ENCODE data around the gene RTL10. TPM values are rescaled to one million over a fixed set of nuclear protein-coding genes. Genes with fewer than 3 reads are reported as not detected.

The RTL10 gene
- total RNA-seq, 1 experiment from 2014 or later = 21.5 TPM

DNA sequence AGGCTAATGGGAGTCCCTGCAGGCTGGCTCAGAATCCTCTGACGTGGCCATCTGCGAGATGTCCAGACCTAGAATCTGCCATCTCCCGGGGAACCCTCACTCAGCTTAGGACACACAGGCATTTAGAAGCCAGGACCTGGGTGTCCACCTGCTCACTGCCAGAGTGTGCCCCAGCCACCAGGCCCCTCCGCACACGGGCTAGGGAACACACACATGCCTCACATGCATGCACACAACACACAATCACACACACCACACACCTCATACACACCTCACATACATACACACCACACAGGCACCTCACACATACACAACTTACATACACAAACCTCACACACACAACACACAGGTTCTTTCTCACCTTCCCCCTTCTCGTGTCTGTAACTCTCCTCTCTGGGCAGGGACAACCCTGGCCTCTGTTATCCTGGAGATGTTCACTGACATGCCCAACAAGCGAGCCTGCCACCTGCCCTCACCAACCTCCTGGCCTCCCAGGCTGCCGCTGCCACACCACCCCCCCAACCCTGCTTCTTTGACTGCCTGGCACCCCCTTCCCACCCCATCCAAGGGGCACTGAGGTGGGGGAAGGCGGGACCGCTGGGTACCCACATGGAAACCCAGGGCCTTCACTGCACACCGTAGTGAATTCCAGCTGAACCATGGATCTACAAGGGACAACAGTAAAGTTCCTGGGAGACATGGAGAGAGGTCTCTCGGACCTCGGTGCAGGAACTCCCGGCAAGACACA lies 38.1 kb downstream of the RTL10 start:
- no peak for TF ChIP-seq ESRRA (CRISPR knock-in tag; IDR thresholded peaks at IDR 0.05; ENCODE audit: borderline replicate concordance)
- TF ChIP-seq, protein P1, sequence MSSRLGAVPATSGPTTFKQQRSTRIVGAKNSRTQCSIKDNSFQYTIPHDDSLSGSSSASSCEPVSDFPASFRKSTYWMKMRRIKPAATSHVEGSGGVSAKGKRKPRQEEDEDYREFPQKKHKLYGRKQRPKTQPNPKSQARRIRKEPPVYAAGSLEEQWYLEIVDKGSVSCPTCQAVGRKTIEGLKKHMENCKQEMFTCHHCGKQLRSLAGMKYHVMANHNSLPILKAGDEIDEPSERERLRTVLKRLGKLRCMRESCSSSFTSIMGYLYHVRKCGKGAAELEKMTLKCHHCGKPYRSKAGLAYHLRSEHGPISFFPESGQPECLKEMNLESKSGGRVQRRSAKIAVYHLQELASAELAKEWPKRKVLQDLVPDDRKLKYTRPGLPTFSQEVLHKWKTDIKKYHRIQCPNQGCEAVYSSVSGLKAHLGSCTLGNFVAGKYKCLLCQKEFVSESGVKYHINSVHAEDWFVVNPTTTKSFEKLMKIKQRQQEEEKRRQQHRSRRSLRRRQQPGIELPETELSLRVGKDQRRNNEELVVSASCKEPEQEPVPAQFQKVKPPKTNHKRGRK (CRISPR knock-in tag; IDR thresholded peaks at IDR 0.05; ENCODE audit: borderline replicate concordance) = no peak
- TF ChIP-seq, protein P2, sequence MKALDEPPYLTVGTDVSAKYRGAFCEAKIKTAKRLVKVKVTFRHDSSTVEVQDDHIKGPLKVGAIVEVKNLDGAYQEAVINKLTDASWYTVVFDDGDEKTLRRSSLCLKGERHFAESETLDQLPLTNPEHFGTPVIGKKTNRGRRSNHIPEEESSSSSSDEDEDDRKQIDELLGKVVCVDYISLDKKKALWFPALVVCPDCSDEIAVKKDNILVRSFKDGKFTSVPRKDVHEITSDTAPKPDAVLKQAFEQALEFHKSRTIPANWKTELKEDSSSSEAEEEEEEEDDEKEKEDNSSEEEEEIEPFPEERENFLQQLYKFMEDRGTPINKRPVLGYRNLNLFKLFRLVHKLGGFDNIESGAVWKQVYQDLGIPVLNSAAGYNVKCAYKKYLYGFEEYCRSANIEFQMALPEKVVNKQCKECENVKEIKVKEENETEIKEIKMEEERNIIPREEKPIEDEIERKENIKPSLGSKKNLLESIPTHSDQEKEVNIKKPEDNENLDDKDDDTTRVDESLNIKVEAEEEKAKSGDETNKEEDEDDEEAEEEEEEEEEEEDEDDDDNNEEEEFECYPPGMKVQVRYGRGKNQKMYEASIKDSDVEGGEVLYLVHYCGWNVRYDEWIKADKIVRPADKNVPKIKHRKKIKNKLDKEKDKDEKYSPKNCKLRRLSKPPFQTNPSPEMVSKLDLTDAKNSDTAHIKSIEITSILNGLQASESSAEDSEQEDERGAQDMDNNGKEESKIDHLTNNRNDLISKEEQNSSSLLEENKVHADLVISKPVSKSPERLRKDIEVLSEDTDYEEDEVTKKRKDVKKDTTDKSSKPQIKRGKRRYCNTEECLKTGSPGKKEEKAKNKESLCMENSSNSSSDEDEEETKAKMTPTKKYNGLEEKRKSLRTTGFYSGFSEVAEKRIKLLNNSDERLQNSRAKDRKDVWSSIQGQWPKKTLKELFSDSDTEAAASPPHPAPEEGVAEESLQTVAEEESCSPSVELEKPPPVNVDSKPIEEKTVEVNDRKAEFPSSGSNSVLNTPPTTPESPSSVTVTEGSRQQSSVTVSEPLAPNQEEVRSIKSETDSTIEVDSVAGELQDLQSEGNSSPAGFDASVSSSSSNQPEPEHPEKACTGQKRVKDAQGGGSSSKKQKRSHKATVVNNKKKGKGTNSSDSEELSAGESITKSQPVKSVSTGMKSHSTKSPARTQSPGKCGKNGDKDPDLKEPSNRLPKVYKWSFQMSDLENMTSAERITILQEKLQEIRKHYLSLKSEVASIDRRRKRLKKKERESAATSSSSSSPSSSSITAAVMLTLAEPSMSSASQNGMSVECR (CRISPR knock-in tag; IDR thresholded peaks at IDR 0.05; ENCODE audit: borderline replicate concordance) = no peak
- no peak for TF ChIP-seq NR2C2 (CRISPR knock-in tag; IDR thresholded peaks at IDR 0.05)
- TF ChIP-seq CREB1 (CRISPR knock-in tag; IDR thresholded peaks at IDR 0.05) = no peak
- no peak for DNase-seq (ENCODE audit: low spot score)
- H3K27ac Mint-ChIP-seq = peak overlapping the region; percentile 81
- H3K27me3 Mint-ChIP-seq (ENCODE audit: low read depth) = no peaks in the 10 kb centered on the region; the same call in 1 of the 2 replicates
- ATAC-seq = no peak
- no peak overlapping the region for H3K4me3 Mint-ChIP-seq
- ChIA-PET POLR2A (no interaction called here), CTCF (no interaction called here)
- H3K4me1 Mint-ChIP-seq = no peaks in the 10 kb centered on the region
- no peaks in the 10 kb centered on the region for H3K9me3 Mint-ChIP-seq
- no peaks in the 10 kb centered on the region for H3K36me3 Mint-ChIP-seq

DNA sequence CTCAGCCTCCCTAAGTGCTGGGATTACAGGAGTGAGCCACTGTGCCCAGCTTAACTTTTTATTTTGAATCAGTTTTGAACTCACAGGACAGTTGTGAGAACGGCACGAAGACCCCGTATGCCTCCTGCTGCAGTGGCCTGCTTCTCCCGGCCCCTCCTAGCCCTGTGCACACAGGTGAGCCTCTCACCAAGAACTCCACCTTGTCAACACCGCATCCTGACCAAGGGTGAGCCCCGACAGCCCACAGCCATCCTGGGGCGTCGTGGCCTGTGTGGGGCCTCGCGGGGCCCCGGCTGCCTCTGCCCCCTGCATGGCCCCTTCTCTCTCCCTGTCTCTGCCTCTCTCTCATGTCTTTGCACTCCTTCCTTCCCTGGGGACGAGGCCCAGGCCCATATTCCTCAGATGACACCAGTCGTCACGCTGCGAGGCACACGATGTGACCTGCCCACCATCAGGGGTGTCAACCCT lies 38.8 kb downstream of the RTL10 start:
- Mint-ChIP-seq H3K27me3 (ENCODE audit: low read depth) (no peaks in the 10 kb centered on the region; the same call in 1 of the 2 replicates), H3K36me3 (no peaks in the 10 kb centered on the region), H3K27ac (peak overlapping the region; percentile 95; the same call in 1 of the 2 replicates), H3K9me3 (no peaks in the 10 kb centered on the region), H3K4me1 (no peaks in the 10 kb centered on the region), H3K4me3 (no peak overlapping the region)
- ChIA-PET POLR2A (no interaction called here), CTCF (no interaction called here)
- no peak for ATAC-seq
- TF ChIP-seq ZNF219 (CRISPR knock-in tag; IDR thresholded peaks at IDR 0.05; ENCODE audit: borderline replicate concordance) (no peak), SMAD4 (CRISPR knock-in tag; IDR thresholded peaks at IDR 0.05) (no peak), NFYB (CRISPR knock-in tag; conservative IDR thresholded peaks at IDR 0.05; ENCODE audit: low read depth) (no peak), SP1 (CRISPR knock-in tag; conservative IDR thresholded peaks at IDR 0.05) (no peak), CBFB (CRISPR knock-in tag; IDR thresholded peaks at IDR 0.05; ENCODE audit: low read depth) (no peak), ZNF263 (CRISPR knock-in tag; IDR thresholded peaks at IDR 0.05; ENCODE audit: low read depth) (no peak)
- TF ChIP-seq, protein P3, sequence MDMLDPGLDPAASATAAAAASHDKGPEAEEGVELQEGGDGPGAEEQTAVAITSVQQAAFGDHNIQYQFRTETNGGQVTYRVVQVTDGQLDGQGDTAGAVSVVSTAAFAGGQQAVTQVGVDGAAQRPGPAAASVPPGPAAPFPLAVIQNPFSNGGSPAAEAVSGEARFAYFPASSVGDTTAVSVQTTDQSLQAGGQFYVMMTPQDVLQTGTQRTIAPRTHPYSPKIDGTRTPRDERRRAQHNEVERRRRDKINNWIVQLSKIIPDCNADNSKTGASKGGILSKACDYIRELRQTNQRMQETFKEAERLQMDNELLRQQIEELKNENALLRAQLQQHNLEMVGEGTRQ (CRISPR knock-in tag; IDR thresholded peaks at IDR 0.05) = no peak
- no peak for DNase-seq (ENCODE audit: low spot score)

DNA sequence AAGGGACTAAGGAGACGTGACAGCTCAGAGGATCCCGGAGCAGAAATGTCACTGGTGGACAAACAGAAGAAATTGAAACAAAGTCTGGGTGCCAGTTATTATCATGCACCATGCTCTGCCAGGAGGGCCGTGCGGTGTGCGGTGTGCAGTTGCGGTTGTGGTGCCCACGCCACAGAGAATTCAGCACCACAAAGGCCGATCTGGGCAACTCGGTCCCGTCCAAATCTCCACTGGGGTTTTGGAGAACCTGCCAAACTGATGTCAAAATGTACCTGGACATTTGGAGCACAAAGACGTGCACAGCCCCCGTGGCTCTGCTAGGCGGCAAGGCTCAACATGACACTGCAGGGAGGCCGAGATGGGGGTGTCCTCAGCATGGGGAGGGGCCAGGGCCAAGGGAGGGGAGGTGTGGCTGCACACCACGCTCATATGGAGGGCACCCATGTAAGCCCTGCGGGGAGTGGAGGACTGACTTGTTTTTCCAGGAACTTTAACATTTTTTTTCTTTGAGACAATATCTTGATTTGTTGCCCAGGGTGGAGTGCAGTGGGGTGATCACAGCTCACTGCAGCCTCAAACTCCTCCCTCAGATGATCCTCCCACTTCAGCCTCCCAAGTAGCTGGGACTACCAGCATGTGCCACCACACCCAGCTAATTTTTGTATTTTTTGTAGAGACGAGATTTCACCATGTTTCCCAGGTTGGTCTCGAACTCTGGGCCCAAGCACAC lies 39.4 kb downstream of the RTL10 start:
- Mint-ChIP-seq H3K4me1 (no peaks in the 10 kb centered on the region), H3K27ac (no peak overlapping the region), H3K27me3 (ENCODE audit: low read depth) (no peaks in the 10 kb centered on the region; the same call in 1 of the 2 replicates), H3K4me3 (no peak overlapping the region), H3K9me3 (no peaks in the 10 kb centered on the region), H3K36me3 (no peaks in the 10 kb centered on the region)
- CTCF ChIA-PET = interaction anchor here (1.5 to 1.6 kb wide), 2 partner anchors 14 to 16 kb away, joined by 3 to 6 read pairs; no protein-coding TSS in a partner anchor
- DNase-seq (ENCODE audit: low spot score) (no peak), ATAC-seq (no peak)
- POLR2A ChIA-PET = interaction anchor here (0.7 kb wide), 1 partner anchor 85 kb away, joined by 3 read pairs; no protein-coding TSS in a partner anchor
- TF ChIP-seq NR3C1 (CRISPR knock-in tag; conservative IDR thresholded peaks at IDR 0.05; ENCODE audit: low read depth) (no peak), ELF4 (CRISPR knock-in tag; IDR thresholded peaks at IDR 0.05; ENCODE audit: low read depth) (no peak), TP53 (CRISPR knock-in tag; IDR thresholded peaks at IDR 0.05) (no peak)
- TF ChIP-seq, protein P4, sequence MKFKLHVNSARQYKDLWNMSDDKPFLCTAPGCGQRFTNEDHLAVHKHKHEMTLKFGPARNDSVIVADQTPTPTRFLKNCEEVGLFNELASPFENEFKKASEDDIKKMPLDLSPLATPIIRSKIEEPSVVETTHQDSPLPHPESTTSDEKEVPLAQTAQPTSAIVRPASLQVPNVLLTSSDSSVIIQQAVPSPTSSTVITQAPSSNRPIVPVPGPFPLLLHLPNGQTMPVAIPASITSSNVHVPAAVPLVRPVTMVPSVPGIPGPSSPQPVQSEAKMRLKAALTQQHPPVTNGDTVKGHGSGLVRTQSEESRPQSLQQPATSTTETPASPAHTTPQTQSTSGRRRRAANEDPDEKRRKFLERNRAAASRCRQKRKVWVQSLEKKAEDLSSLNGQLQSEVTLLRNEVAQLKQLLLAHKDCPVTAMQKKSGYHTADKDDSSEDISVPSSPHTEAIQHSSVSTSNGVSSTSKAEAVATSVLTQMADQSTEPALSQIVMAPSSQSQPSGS (CRISPR knock-in tag; IDR thresholded peaks at IDR 0.05; ENCODE audit: borderline replicate concordance, low read depth) = no peak
- TF ChIP-seq, protein P5, sequence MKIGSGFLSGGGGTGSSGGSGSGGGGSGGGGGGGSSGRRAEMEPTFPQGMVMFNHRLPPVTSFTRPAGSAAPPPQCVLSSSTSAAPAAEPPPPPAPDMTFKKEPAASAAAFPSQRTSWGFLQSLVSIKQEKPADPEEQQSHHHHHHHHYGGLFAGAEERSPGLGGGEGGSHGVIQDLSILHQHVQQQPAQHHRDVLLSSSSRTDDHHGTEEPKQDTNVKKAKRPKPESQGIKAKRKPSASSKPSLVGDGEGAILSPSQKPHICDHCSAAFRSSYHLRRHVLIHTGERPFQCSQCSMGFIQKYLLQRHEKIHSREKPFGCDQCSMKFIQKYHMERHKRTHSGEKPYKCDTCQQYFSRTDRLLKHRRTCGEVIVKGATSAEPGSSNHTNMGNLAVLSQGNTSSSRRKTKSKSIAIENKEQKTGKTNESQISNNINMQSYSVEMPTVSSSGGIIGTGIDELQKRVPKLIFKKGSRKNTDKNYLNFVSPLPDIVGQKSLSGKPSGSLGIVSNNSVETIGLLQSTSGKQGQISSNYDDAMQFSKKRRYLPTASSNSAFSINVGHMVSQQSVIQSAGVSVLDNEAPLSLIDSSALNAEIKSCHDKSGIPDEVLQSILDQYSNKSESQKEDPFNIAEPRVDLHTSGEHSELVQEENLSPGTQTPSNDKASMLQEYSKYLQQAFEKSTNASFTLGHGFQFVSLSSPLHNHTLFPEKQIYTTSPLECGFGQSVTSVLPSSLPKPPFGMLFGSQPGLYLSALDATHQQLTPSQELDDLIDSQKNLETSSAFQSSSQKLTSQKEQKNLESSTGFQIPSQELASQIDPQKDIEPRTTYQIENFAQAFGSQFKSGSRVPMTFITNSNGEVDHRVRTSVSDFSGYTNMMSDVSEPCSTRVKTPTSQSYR (CRISPR knock-in tag; IDR thresholded peaks at IDR 0.05) = no peak
